Endodermal cell (in vitro differentiated cells): ENCODE results near the gene ATP5F1A. TPM values are rescaled to one million over a fixed set of nuclear protein-coding genes. Genes with fewer than 3 reads are reported as not detected.
A peak's percentile ranks its signal among the peaks of the same experiment; 100 is the strongest.
"Not testable (repeated sequence)": the region's sequence is repeated elsewhere in the genome, so short reads cannot be mapped to it uniquely, and the experiment has no call there.

Source experiments
- DNase-seq: peaks from one replicate; pipeline ENCODE4 v3.0.0-alpha.2; 2017
- H3K27ac ChIP-seq: 2 replicates; pipeline ENCODE4 v1.5.1; 2013; ENCODE audit warnings: mild to moderate bottlenecking, low read depth, low read length, moderate library complexity
- H3K27me3 ChIP-seq: 2 replicates; pipeline ENCODE4 v1.6.1; 2013; ENCODE audit warnings: mild to moderate bottlenecking, low read length, moderate library complexity; ENCODE audit not compliant: insufficient read depth, control insufficient read depth, poor library complexity, severe bottlenecking
- H3K36me3 ChIP-seq: 2 replicates; pipeline ENCODE4 v1.7.0; 2013; ENCODE audit warnings: mild to moderate bottlenecking, low read length, moderate library complexity; ENCODE audit not compliant: control insufficient read depth, insufficient read depth
- H3K4me1 ChIP-seq: one replicate; pipeline ENCODE4 v1.7.0; 2013; ENCODE audit warnings: low read length; ENCODE audit not compliant: control insufficient read depth, insufficient read depth
- H3K4me3 ChIP-seq: 2 replicates; pipeline ENCODE4 v1.5.1; 2013; ENCODE audit warnings: mild to moderate bottlenecking, low read length, moderate library complexity
- H3K9ac ChIP-seq: 2 replicates; pipeline ENCODE4 v1.6.1; 2013; ENCODE audit warnings: mild to moderate bottlenecking, low read length, moderate library complexity; ENCODE audit not compliant: poor library complexity, severe bottlenecking; ENCODE audit errors: extremely low read depth
- H3K9me3 ChIP-seq: 2 replicates; pipeline ENCODE4 v1.6.1; 2013; ENCODE audit warnings: mild to moderate bottlenecking, low read length, moderate library complexity; ENCODE audit not compliant: control insufficient read depth
- H3K27ac Mint-ChIP-seq: 2 replicates; pipeline ENCODE4 v1.8.0; 2020; ENCODE audit warnings: mixed read lengths
- H3K27me3 Mint-ChIP-seq: 2 replicates; pipeline ENCODE4 v1.8.0; 2021; ENCODE audit warnings: mild to moderate bottlenecking, mixed read lengths; ENCODE audit not compliant: insufficient read depth
- H3K36me3 Mint-ChIP-seq: 2 replicates; pipeline ENCODE4 v1.8.0; 2020; ENCODE audit warnings: low read depth, mixed read lengths
- H3K4me1 Mint-ChIP-seq: 2 replicates; pipeline ENCODE4 v1.8.0; 2020; ENCODE audit warnings: mixed read lengths
- H3K4me3 Mint-ChIP-seq: 2 replicates; pipeline ENCODE4 v1.8.0; 2020; ENCODE audit warnings: mild to moderate bottlenecking, moderate library complexity, mixed read lengths
- H3K9me3 Mint-ChIP-seq: 2 replicates; pipeline ENCODE4 v1.8.0; 2020; ENCODE audit warnings: mild to moderate bottlenecking, mixed read lengths
- CTCF ChIP-seq: fragments of 200-600 bp; sonication (generic); conservative IDR thresholded peaks from 2 replicates; pipeline ENCODE4 v1.5.0; 2021; ENCODE audit warnings: antibody characterized with exemption, mild to moderate bottlenecking
- WGBS, 2 experiments: methylation state at CpG; one replicate each; pipeline versions ENCODE4 v1.1.5 to v1.1.7; 2013; ENCODE audit warnings: missing lambda C conversion rate in 2 of 2, mixed read lengths in 1 of 2; ENCODE audit not compliant: insufficient coverage in 1 of 2, insufficient read length in 1 of 2; 5-methylcytosine and 5-hydroxymethylcytosine counted together
- total RNA-seq, 2 donors: library from RNA; stranded (reverse); fragmentation: NEBNext Ultra II Directional in 1 of 2; extraction: Animal tissue kit (Norgen Biotek cat#: 25700) in 1 of 2; gene quantifications; 2 replicates in 1 of 2; 3 replicates in 1 of 2; pipeline ENCODE4 v1.2.1, GENCODE V29; 2021

Gene ATP5F1A
- total RNA-seq, 2 donors from 2014 or later: 608 to 706 TPM

- no peak overlapping the region for H3K4me3 ChIP-seq
- no peak for DNase-seq
- peaks cover 3% of the 10 kb centered on the region for H3K36me3 ChIP-seq
- no peaks in the 10 kb centered on the region for H3K27me3 ChIP-seq
- no peak overlapping the region for H3K27ac ChIP-seq
- Mint-ChIP-seq H3K27me3 (no peaks in the 10 kb centered on the region), H3K27ac (peak overlapping the region; percentile 8), H3K9me3 (no peaks in the 10 kb centered on the region), H3K4me1 (peaks cover 8% of the 10 kb centered on the region), H3K4me3 (no peak overlapping the region), H3K36me3 (peaks cover 8% of the 10 kb centered on the region)
- no peak overlapping the region for H3K9ac ChIP-seq
- H3K9me3 ChIP-seq: no peaks in the 10 kb centered on the region
- H3K4me1 ChIP-seq: no peaks in the 10 kb centered on the region
- 81% methylated on average over 9 of the region's 9 CpGs for WGBS, 2 experiments
- TF ChIP-seq CTCF: no peak
Measured at GRCh38 chr18:46134920-46135675, 37.0 kb upstream of the ATP5F1A start.

- WGBS, 2 experiments: 91 to 100% methylated on average over 1 to 3 of the region's 3 CpGs
- Histone ChIP-seq H3K27ac (no peak overlapping the region), H3K9ac (no peak overlapping the region), H3K36me3 (peaks cover 19% of the 10 kb centered on the region), H3K4me1 (no peaks in the 10 kb centered on the region), H3K4me3 (no peak overlapping the region), H3K27me3 (no peaks in the 10 kb centered on the region), H3K9me3 (no peaks in the 10 kb centered on the region)
- Mint-ChIP-seq H3K27ac (no peak overlapping the region), H3K36me3 (peaks cover 21% of the 10 kb centered on the region), H3K4me1 (peaks cover 8% of the 10 kb centered on the region), H3K9me3 (no peaks in the 10 kb centered on the region), H3K4me3 (no peak overlapping the region), H3K27me3 (no peaks in the 10 kb centered on the region)
- no peak for TF ChIP-seq CTCF
- DNase-seq: no peak
Measured at GRCh38 chr18:46133534-46133933, 35.4 kb upstream of the ATP5F1A start.

DNA sequence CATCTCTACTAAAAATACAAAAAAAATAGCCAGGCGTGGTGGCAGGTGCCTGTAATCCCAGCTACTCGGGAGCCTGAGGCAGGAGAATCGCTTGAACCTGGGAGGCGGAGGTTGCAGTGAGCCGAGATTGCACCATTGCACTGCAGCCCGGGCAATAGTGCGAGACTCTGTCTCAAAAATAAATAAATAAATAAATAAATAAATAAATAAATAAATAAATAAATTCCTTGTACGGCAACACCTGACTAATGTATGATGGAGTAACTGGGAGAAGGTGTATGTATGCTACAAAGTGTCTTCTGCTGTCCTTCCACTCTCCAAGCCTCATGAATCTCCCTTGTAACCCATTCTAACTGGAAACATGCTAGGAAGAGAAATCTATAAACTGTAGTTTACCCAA lies 32.5 kb upstream of the ATP5F1A start:
- H3K36me3 Mint-ChIP-seq: peaks cover 41% of the 10 kb centered on the region
- H3K4me1 ChIP-seq, H3K9me3 ChIP-seq, H3K27me3 ChIP-seq, H3K9ac ChIP-seq, H3K27ac Mint-ChIP-seq, H3K4me3 Mint-ChIP-seq, DNase-seq, H3K9me3 Mint-ChIP-seq, H3K27ac ChIP-seq, H3K4me3 ChIP-seq, H3K27me3 Mint-ChIP-seq, H3K4me1 Mint-ChIP-seq: not testable (repeated sequence)
- 90% methylated on average over 5 of the region's 8 CpGs; no CpG with 5 or more reads in 1 of the 2 experiments for WGBS, 2 experiments
- peaks cover 44% of the 10 kb centered on the region for H3K36me3 ChIP-seq
